Right lobe of liver (tissue), 6 donors: ENCODE data around the gene PTPRK. TPM values are rescaled to one million over a fixed set of nuclear protein-coding genes. Genes with fewer than 3 reads are reported as not detected.

Source experiments
- ATAC-seq, 4 donors: fragments of 200-7000 bp; cut with Tn5 transposase; one replicate each; pipeline ENCODE4 v1.9.1; 2020; ENCODE audit warnings: mild to moderate bottlenecking in 4 of 4, moderate library complexity in 4 of 4
- DNase-seq, 3 donors: peaks; one replicate each; pipeline ENCODE4 v3.0.0-alpha.2; 2020
- H3K27ac ChIP-seq, 3 donors: fragments of 200-600 bp; one replicate each; pipeline ENCODE4 v1.8.0; 2022
- H3K27me3 ChIP-seq, 2 donors: fragments of 200-600 bp; one replicate each; pipeline ENCODE4 v1.8.0; 2022
- H3K36me3 ChIP-seq, 4 donors: fragments of 200-600 bp; sonication (generic) in 1 of 4; one replicate each; pipeline versions ENCODE4 v1.5.1 to v1.8.0; 2017 to 2022; ENCODE audit warnings: control low read depth in 1 of 4
- H3K4me1 ChIP-seq, 4 donors: fragments of 200-600 bp; sonication (generic) in 1 of 4; one replicate each; pipeline versions ENCODE4 v1.5.1 to v1.8.0; 2017 to 2022; ENCODE audit warnings: control low read depth in 1 of 4
- H3K4me3 ChIP-seq, 3 donors: fragments of 200-600 bp; one replicate each; pipeline ENCODE4 v1.8.0; 2022
- H3K9me3 ChIP-seq, 4 donors: fragments of 200-600 bp; sonication (generic) in 1 of 4; one replicate each; pipeline versions ENCODE4 v1.5.1 to v1.8.0; 2017 to 2022; ENCODE audit warnings: control low read depth in 1 of 4
- POLR2A ChIP-seq: fragments of 450-650 bp; IDR thresholded peaks from one replicate; pipeline ENCODE4 v1.6.1; 2017; ENCODE audit warnings: antibody characterized with exemption, mild to moderate bottlenecking
- WGBS: methylation state at CpG from one replicate; pipeline ENCODE4 v1.1.6; 2018; ENCODE audit warnings: low coverage, low lambda C conversion rate; ENCODE audit not compliant: insufficient coverage; ENCODE audit errors: missing lambda C conversion rate; 5-methylcytosine and 5-hydroxymethylcytosine counted together
- intact Hi-C, 2 donors: fragments of 100-400 bp; cut with DNase I; formaldehyde crosslinking; loops; one replicate each; pipeline versions ENCODE4 v1.11.2 to v1.14.1; 2022
- total RNA-seq, 6 experiments: library from RNA; depleted of rRNA in 2 of 6; stranded (reverse); fragments of >200 nt in 2 of 6; fragmentation: NEBNext Ultra II Directional in 3 of 6; extraction: Animal tissue kit (Norgen Biotek cat#: 25700) in 3 of 6; gene quantifications; one replicate each; pipeline versions ENCODE4 v1.1.0 to v1.2.4, GENCODE V29; 2016 to 2023
- TF ChIP-seq, protein P1 (sequence below), 4 donors: fragments of 200-600 bp in 3 of 4; fragments of 450-650 bp in 1 of 4; IDR thresholded peaks; one replicate each; pipeline versions ENCODE4 v1.5.1 to v1.8.0; 2016 to 2022; ENCODE audit warnings: antibody characterized with exemption in 4 of 4, mild to moderate bottlenecking in 2 of 4
- donor health status: DM: no; HTN: yes; CAD: no.
- donor health status: DM: no; HTN: no; CAD: no.
- donor health status: DM: no; HTN: no; CAD: no.
- donor health status: DM: no; HTN: yes; CAD: no.
- donor health status: DM: no; HTN: yes; CAD: no.

The PTPRK gene
- total RNA-seq, 6 experiments from 2014 or later, result 27.7 to 54.5 (median 35.7) TPM

DNA sequence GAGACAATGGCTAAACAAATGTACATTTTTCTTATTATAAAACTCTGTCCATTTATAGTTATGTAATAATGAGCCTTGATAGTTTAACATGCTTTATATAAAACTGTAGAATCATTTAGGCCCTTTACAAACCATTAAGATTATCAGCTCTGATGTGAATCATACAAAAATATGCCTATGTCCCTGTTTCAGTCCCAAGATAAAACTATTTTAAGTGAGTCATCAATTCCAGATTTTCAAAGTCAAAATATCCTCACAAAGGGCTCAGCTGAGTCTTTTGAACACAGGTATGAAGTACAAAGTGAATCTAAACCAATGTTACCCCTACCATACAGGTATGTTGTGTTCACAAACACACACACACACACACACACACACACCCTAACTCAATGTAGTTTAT is 88.0 kb downstream of the PTPRK start:
- intact Hi-C loops, result no loop called here
- H3K27ac ChIP-seq, result no peak overlapping the region
- no peaks in the 10 kb centered on the region for H3K4me1 ChIP-seq
- no peak for DNase-seq
- peak in 1 of 4 donors; percentile 30 for ATAC-seq
- H3K4me3 ChIP-seq, result no peak overlapping the region
- no peaks in the 10 kb centered on the region for H3K27me3 ChIP-seq
- H3K36me3 ChIP-seq, result no peaks in the 10 kb centered on the region
- no peak for TF ChIP-seq POLR2A
- TF ChIP-seq, protein P1, sequence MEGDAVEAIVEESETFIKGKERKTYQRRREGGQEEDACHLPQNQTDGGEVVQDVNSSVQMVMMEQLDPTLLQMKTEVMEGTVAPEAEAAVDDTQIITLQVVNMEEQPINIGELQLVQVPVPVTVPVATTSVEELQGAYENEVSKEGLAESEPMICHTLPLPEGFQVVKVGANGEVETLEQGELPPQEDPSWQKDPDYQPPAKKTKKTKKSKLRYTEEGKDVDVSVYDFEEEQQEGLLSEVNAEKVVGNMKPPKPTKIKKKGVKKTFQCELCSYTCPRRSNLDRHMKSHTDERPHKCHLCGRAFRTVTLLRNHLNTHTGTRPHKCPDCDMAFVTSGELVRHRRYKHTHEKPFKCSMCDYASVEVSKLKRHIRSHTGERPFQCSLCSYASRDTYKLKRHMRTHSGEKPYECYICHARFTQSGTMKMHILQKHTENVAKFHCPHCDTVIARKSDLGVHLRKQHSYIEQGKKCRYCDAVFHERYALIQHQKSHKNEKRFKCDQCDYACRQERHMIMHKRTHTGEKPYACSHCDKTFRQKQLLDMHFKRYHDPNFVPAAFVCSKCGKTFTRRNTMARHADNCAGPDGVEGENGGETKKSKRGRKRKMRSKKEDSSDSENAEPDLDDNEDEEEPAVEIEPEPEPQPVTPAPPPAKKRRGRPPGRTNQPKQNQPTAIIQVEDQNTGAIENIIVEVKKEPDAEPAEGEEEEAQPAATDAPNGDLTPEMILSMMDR (IDR thresholded peaks at IDR 0.05), result no peak
- no peaks in the 10 kb centered on the region for H3K9me3 ChIP-seq

DNA sequence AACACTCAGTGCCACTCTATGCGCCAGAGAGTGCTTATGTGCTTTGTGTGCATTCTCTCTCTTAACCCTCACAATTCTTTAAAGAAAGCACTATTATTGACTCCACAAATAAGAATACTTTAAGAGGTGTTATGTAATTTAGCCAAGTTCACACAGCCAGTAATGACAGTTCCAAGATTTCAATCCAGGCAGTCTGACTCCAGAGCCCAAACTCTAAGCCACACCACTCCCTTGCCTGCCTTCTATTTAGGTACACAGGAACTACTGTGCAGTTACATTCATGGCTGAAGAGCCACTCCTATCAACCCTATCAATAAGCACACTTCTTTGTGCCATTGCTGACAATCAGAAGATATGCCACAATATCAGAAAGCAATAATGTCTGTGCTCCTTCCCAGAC is 93.3 kb downstream of the PTPRK start:
- no peaks in the 10 kb centered on the region for H3K27me3 ChIP-seq
- 92% methylated on average over 1 of the region's 1 CpG for WGBS
- DNase-seq (no peak), ATAC-seq (no peak)
- TF ChIP-seq POLR2A, result no peak
- TF ChIP-seq, protein P1 (IDR thresholded peaks at IDR 0.05), result no peak
- no peaks in the 10 kb centered on the region for H3K9me3 ChIP-seq
- no peak overlapping the region for H3K4me3 ChIP-seq
- no peak overlapping the region for H3K27ac ChIP-seq
- H3K36me3 ChIP-seq, result no peaks in the 10 kb centered on the region
- intact Hi-C loops, result no loop called here
- H3K4me1 ChIP-seq, result no peaks in the 10 kb centered on the region

DNA sequence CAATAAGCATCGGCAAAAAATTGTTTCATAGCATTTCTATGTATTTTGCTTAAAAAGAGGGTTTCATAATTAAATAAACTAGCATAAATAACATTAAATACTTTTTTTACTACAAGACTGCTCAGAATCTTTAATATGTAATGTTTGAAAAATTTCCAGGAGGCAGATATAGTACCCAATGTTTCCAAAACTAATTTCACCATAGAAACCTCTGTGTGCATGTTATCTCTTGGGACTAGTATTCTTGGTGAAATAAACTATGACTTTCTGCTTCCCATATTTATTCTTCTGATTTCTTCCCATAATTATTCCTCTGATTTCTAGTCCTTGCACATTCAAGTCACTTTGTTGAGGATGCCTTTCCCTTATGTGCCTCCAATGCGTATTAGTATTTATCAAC is 94.5 kb downstream of the PTPRK start:
- Histone ChIP-seq H3K9me3 (no peaks in the 10 kb centered on the region), H3K27me3 (no peaks in the 10 kb centered on the region), H3K4me1 (no peaks in the 10 kb centered on the region), H3K4me3 (no peak overlapping the region), H3K27ac (no peak overlapping the region), H3K36me3 (no peaks in the 10 kb centered on the region)
- intact Hi-C loops, result no loop called here
- DNase-seq, result no peak
- TF ChIP-seq, protein P1 (IDR thresholded peaks at IDR 0.05), result no peak
- TF ChIP-seq POLR2A, result no peak
- no peak for ATAC-seq
- WGBS, result 95% methylated on average over 2 of the region's 2 CpGs

DNA sequence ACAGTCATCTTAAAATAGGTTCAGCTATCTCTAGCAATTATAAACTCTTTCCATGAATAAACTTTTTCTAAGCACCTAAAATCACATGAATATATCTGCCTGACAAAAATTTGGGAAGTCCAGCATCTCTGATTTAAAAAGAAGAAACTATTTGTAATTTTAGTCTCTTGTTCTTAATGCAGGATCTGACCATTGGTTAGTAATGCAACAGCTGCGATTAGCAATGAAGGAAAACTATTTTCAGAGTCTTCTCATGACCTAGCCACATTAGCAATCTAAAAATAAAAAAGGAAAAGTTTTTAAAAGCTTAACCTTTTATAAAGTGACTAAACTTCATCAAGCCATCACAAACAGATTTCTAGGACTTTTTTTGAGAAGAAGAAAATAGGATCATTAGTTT is 97.5 kb downstream of the PTPRK start:
- Histone ChIP-seq H3K4me3 (no peak overlapping the region), H3K4me1 (no peaks in the 10 kb centered on the region), H3K27ac (no peak overlapping the region), H3K9me3 (no peaks in the 10 kb centered on the region), H3K36me3 (no peaks in the 10 kb centered on the region), H3K27me3 (no peaks in the 10 kb centered on the region)
- TF ChIP-seq, protein P1 (IDR thresholded peaks at IDR 0.05), result no peak
- no peak for TF ChIP-seq POLR2A
- no peak for DNase-seq
- intact Hi-C loops, result no loop called here
- no peak for ATAC-seq
- WGBS, result 68% methylated on average over 1 of the region's 1 CpG

DNA sequence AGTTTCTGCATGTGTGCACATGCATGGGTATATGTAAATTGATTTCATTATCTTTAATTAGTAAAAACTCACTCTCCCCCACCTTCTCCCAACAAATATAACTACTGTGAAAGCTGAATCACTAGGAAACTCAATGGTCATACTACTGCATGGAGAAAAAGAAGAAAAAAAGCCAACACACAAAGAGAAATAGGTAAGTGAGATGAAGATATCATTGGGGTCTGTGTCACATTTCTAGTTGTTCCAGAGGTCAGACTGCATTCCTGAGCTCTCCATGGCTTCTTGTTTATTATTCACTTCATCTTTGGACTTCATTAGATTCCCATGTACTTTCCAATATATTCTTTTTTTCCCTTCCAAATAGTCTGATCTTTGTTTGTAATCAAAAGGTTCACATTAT is 98.2 kb downstream of the PTPRK start:
- no peak for ATAC-seq

More for the DNA sequence above, 98.2 kb downstream of the PTPRK start:
- no peaks in the 10 kb centered on the region for H3K36me3 ChIP-seq
- intact Hi-C loops, result no loop called here
- no peaks in the 10 kb centered on the region for H3K4me1 ChIP-seq
- no peak overlapping the region for H3K4me3 ChIP-seq
- H3K27ac ChIP-seq, result no peak overlapping the region
- DNase-seq, result no peak
- no peaks in the 10 kb centered on the region for H3K9me3 ChIP-seq
- TF ChIP-seq, protein P1 (IDR thresholded peaks at IDR 0.05), result no peak
- TF ChIP-seq POLR2A, result no peak
- H3K27me3 ChIP-seq, result no peaks in the 10 kb centered on the region
